ENCODE measurements around the gene SMIM12. TPM values are rescaled to one million over a fixed set of nuclear protein-coding genes. Genes with fewer than 3 reads are reported as not detected.

The SMIM12 gene
- total and polyA plus RNA-seq, 8 donors = 21.4 to 53.0 (median 26.3) TPM

DNA sequence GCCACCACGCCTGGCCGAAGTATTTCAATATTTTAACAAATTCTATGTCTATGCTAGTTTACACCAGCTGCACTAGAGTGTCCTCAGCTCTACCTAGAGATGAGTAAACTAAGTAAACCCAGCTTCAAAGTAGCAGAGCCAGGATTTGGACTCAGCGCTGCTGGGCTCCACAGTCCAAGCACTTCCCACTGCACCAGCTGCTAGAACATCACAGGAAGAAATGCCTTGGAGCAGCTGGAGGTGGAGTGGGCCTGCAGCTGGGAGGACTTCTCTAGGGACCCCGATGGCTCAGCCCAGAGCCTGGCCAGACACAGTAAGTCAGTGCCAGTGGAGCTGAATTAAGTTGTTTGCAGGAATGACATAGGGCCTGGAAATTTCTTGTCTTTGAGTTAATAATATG, 10.2 kb upstream of the SMIM12 start:
- Histone ChIP-seq H3K9me3 (no peaks in the 10 kb centered on the region), H3K4me3 (no peak overlapping the region), H3K27ac (no peak overlapping the region), H3K27me3 (peaks cover 5 to 34% of the 10 kb centered on the region in 2 donors), H3K4me1 (peaks cover 0 to 21% of the 10 kb centered on the region in 2 donors), H3K36me3 (no peaks in the 10 kb centered on the region)
- TF ChIP-seq, protein P1, sequence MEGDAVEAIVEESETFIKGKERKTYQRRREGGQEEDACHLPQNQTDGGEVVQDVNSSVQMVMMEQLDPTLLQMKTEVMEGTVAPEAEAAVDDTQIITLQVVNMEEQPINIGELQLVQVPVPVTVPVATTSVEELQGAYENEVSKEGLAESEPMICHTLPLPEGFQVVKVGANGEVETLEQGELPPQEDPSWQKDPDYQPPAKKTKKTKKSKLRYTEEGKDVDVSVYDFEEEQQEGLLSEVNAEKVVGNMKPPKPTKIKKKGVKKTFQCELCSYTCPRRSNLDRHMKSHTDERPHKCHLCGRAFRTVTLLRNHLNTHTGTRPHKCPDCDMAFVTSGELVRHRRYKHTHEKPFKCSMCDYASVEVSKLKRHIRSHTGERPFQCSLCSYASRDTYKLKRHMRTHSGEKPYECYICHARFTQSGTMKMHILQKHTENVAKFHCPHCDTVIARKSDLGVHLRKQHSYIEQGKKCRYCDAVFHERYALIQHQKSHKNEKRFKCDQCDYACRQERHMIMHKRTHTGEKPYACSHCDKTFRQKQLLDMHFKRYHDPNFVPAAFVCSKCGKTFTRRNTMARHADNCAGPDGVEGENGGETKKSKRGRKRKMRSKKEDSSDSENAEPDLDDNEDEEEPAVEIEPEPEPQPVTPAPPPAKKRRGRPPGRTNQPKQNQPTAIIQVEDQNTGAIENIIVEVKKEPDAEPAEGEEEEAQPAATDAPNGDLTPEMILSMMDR (IDR thresholded peaks at IDR 0.05) = no peak
- no peak for ATAC-seq
- DNase-seq = no peak
- intact Hi-C loops (cut with DNase I) = loop anchor here in 1 of 2 donors (5.0 kb wide), 1 partner anchor 82 kb away; no protein-coding TSS in a partner anchor

DNA sequence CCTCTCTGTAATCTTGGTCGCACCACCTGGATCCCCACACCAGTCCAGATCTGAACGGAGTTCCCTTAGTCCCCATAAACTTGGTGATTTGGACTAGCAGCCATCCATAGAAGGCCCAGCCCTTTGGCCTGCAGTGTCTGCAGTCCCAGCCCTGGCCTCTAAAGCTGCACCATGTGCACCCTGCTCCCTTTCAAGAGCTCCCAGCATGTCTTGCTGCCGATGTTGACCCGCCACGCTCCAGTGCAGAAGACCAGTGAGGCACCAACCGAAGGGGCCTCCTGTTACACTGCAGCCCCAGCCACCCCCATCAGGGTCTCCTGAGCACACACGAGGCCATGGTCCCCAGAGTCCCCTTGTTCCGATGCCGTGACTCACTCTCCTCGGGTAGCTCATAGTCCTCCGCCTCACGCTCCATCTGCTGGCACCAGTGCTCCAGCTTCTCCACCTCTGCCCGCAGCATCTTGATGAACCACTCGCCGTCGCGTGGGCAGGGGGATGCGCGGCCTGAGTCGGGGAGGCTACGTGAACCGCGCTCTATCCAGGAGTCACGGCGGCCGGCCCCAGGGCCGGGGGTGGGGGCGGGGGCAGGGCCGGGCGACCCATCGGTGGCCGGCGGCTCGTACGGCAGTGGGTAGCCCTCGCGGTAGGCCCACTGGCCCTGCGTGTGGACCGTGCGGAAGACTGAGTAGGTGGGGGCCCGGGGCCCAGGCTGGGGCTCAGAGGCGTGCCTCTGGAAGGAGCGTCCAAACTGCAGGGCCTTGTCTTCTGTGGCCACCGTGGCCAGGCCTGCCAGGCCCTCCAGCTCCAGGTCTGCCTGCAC, 8.9 kb upstream of the SMIM12 start:
- TF ChIP-seq, protein P1 (IDR thresholded peaks at IDR 0.05) = no peak
- peaks cover 5 to 23% of the 10 kb centered on the region in 2 donors for H3K27me3 ChIP-seq
- DNase-seq (peak in 1 of 4 donors; percentile 81), ATAC-seq (no peak)
- no peaks in the 10 kb centered on the region for H3K9me3 ChIP-seq
- H3K36me3 ChIP-seq = no peaks in the 10 kb centered on the region
- intact Hi-C loops (cut with DNase I) = loop anchor here in 1 of 2 donors (5.0 kb wide), 1 partner anchor 81 kb away; no protein-coding TSS in a partner anchor
- H3K27ac ChIP-seq = no peak overlapping the region
- no peak overlapping the region for H3K4me3 ChIP-seq
- H3K4me1 ChIP-seq = peaks cover 0 to 21% of the 10 kb centered on the region in 2 donors

DNA sequence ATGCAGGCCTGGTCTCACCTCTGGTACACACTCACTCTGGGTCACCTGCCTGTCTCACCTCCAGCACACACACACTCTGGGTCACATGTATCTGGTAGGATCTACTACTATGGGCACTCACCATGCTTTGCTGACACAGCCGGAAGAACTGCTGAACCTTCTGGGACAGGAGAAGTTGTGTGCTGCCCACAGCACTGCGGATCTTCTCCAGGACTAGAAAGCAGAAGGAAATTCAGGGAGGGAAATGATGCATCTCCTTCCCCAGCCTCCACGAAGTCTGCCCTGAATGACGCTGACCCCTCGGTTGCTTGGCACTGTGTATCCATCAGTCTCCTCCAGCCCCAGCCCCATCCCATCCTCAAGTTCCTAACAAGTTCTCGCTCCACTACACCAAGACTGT, 7.9 kb upstream of the SMIM12 start:
- no peak for ATAC-seq
- no peak overlapping the region for H3K4me3 ChIP-seq
- intact Hi-C loops (cut with DNase I) = loop anchor here in 1 of 2 donors (5.0 kb wide), 1 partner anchor 80 kb away; no protein-coding TSS in a partner anchor
- no peak overlapping the region for H3K27ac ChIP-seq
- H3K9me3 ChIP-seq = no peaks in the 10 kb centered on the region
- H3K27me3 ChIP-seq = peaks cover 3 to 13% of the 10 kb centered on the region in 2 donors
- H3K4me1 ChIP-seq = peaks cover 0 to 21% of the 10 kb centered on the region in 2 donors
- TF ChIP-seq, protein P1 (IDR thresholded peaks at IDR 0.05) = no peak
- H3K36me3 ChIP-seq = no peaks in the 10 kb centered on the region
- no peak for DNase-seq

DNA sequence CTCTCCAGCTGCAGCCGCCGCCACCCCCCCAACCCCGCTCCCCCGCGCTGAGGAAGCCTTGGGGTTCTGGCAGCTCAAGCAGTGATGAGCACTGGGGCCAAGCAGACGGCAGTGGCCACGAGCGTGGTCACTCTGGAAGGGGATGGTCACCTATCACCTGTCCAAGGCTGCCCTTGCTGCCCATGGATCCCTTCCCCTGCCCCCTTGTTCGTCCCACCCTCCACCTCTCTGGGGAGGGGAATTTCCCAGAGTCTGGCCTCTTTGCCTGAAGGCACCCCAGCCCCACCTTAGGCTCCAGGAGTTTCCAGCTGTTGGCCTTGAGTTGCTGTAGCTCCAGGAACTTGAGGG, 7.2 kb upstream of the SMIM12 start:
- Histone ChIP-seq H3K4me3 (peak overlapping the region; percentile 77 to 80), H3K36me3 (no peaks in the 10 kb centered on the region), H3K27me3 (peaks cover 0 to 6% of the 10 kb centered on the region in 2 donors), H3K4me1 (peaks cover 0 to 21% of the 10 kb centered on the region in 2 donors), H3K9me3 (no peaks in the 10 kb centered on the region), H3K27ac (peak overlapping the region in 1 of 2 donors; percentile 85)
- intact Hi-C loops (cut with DNase I) = loop anchor here in 1 of 2 donors (5.0 kb wide), 1 partner anchor 79 kb away; no protein-coding TSS in a partner anchor
- TF ChIP-seq, protein P1 (IDR thresholded peaks at IDR 0.05) = no peak
- ATAC-seq = no peak
- no peak for DNase-seq
